ENCODE results near the gene RGS11. TPM values are rescaled to one million over a fixed set of nuclear protein-coding genes. Genes with fewer than 3 reads are reported as not detected.

The RGS11 gene
- total RNA-seq, 1 donor = 1.2 TPM

DNA sequence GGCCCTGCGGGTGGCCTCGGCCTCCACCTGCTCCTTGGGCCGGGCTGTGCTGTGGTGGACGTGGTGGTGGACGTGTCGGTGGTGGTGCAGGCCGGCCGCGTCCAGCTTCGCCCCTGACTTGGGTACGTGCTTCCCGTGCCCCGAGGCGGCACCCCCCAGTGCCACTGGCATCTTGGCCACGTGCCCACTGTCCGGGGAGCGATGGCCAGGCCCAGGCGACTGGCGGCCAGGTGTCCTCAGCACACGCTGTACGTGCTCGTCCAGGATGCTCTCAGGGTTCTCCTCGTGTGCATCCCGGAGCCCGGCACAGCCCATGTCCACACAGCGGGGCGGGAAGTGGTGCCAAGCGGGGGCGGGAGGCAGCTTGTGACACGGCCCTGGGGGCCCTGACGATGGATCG, 22.1 kb upstream of the RGS11 start:
- DNase-seq (ENCODE audit: low read depth) = no peak
- TF ChIP-seq, protein P1, sequence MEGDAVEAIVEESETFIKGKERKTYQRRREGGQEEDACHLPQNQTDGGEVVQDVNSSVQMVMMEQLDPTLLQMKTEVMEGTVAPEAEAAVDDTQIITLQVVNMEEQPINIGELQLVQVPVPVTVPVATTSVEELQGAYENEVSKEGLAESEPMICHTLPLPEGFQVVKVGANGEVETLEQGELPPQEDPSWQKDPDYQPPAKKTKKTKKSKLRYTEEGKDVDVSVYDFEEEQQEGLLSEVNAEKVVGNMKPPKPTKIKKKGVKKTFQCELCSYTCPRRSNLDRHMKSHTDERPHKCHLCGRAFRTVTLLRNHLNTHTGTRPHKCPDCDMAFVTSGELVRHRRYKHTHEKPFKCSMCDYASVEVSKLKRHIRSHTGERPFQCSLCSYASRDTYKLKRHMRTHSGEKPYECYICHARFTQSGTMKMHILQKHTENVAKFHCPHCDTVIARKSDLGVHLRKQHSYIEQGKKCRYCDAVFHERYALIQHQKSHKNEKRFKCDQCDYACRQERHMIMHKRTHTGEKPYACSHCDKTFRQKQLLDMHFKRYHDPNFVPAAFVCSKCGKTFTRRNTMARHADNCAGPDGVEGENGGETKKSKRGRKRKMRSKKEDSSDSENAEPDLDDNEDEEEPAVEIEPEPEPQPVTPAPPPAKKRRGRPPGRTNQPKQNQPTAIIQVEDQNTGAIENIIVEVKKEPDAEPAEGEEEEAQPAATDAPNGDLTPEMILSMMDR (IDR thresholded peaks at IDR 0.05; ENCODE audit: insufficient read depth, low read length) = no peak

DNA sequence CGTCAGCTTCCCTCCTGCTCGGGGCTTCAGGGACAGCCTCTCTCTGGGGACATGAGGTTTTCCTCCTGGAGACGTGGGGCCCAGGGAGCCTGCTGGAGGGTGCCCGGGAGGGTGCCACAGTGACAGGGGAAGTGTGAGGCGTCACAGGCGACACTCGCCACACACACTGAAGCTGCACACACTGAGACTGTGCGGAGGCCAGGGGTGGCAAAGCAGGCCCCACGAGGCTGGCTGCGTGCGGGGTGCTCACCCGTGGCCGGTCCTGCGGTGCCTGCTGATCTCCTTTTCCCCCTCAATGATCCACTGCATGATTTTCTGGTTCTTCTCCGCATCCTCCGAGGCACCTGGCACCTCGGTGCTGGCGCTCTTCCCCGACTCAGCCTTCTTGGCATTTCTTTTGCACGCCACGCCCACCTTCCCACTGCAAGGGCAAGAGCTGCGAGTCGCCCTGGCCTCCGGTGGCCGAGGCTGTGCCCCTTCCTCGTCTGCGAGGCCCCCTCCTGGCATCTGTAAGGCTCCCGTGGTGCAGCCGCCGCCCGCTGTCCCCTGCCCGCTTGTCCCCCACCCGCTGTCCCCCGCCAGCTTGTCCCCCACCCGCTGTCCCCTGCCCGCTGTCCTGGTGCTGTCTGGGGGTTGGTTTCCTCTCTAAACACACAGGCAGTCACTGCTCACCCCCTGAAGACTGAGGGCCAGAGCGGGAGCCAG, 21.2 kb upstream of the RGS11 start:
- H3K4me3 ChIP-seq (ENCODE audit: low read depth, low read length) = no peak overlapping the region
- TF ChIP-seq, protein P1 (IDR thresholded peaks at IDR 0.05; ENCODE audit: insufficient read depth, low read length) = no peak
- no peak for DNase-seq (ENCODE audit: low read depth)

More for the DNA sequence above, 22.1 kb upstream of the RGS11 start:
- no peak overlapping the region for H3K4me3 ChIP-seq (ENCODE audit: low read depth, low read length)

DNA sequence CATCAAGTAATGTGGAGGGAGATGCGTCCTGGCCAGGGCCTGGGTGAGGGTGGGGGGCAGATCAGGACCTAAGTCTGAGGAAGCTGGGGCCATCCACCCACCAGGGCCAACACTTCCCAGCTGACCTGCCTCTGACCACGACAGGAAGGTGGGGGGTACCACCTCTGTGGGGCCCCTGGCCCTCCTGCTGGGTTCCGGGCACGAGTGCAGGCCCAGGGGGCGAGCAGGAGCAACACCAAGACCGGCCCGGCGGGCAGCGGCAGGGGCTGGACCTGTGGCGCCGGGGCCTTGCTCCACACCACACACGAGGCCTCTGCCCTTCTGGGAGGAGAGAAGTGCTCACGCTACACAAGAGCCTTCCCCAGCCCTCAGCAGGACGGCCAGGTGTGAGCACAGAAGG, 20.5 kb upstream of the RGS11 start:
- no peak overlapping the region for H3K4me3 ChIP-seq (ENCODE audit: low read depth, low read length)
- DNase-seq (ENCODE audit: low read depth) = no peak
- TF ChIP-seq, protein P1 (IDR thresholded peaks at IDR 0.05; ENCODE audit: insufficient read depth, low read length) = no peak

DNA sequence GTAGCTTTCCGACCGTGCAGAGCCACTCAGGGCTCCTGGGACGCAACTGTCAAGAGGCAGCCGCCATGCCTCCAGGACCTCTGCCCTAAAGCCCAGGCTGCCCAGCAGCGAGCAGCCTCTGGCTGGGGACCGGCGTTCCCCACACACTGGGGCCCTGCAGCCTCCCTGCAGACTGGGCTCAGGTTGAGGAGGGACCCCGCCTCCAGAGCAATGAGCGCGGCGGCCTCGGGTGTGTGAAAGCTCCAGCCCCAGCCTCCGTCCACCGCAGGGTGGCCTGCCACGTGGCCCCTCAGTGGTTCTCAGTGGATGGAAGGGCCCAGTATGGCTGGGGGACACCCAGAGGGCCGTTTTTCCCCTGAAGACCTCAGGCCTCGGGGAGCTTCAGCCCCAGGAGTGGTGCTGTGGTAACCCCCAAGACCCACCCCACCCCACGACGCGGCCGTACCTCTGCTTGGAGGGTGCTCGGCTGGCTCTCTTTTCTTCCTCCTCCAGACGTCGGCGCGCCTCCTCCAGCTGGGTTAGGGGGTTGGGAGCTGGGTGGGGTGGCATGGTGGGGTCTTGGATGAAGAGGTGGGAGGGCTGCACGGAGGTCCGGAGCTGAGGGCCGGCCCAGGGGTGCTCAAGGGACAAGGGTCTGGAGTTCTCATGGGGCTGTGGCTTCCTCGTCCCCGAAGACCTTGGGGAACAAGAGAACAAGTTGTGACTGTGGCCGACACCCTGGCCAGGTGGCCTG, 17.5 kb upstream of the RGS11 start:
- TF ChIP-seq, protein P1 (IDR thresholded peaks at IDR 0.05; ENCODE audit: insufficient read depth, low read length) = no peak
- no peak for DNase-seq (ENCODE audit: low read depth)
- H3K4me3 ChIP-seq (ENCODE audit: low read depth, low read length) = no peak overlapping the region

DNA sequence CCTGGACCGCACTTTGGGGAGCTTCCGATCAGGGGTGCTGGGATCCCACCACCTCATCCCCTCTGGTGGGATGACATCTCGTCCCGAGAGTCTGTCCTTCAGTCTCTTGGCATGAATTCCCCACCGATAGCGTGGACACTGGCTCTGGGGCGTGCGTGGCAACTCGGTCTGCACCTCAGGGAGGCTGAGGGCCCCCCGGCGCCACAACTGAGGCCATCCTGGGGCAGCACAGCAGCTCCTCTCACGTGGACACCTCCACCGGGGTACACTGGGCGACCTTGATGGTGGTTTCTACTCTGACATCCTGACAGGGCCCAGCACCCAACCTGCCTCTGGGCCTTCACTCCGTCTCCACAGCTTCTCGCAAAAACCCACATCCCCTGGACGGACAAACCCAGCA, 15.8 kb upstream of the RGS11 start:
- TF ChIP-seq, protein P1 (IDR thresholded peaks at IDR 0.05; ENCODE audit: insufficient read depth, low read length) = no peak
- H3K4me3 ChIP-seq (ENCODE audit: low read depth, low read length) = no peak overlapping the region
- DNase-seq (ENCODE audit: low read depth) = no peak

DNA sequence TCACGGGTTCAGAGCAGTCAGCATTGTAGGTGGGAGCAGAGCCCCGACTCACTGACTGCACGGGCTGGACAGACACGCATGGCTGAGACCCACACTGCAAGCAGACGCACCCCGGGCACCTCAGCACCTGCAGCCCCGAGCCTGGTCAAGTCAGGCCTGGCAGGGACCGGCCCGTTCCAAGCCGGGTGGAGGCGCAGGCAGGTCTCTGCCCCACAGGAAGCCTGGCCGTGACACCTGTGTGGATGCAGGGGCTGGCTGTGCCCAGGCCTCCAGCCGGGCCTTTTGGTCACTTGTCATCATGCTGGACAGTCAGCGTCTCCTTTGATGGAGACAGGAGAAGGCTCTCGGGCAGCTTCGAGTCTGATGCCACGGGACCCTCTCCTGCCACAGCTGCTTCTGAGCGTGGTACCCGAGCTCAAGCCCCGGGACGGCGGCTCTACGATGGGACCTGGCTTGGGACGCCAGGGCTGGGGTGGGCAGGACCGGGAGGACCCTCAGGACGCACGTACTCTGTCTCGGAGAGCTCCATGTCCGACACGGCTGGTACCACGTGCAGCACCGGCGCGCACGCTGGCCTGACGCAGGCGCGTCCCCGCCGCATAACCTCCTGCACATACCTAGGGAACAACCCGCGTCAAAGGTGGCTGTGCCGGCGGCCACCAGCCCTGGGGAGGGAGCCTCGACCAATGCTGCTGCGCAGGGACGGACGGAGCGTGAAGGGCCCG, 15.1 kb upstream of the RGS11 start:
- TF ChIP-seq, protein P1 (IDR thresholded peaks at IDR 0.05; ENCODE audit: insufficient read depth, low read length) = no peak
- no peak overlapping the region for H3K4me3 ChIP-seq (ENCODE audit: low read depth, low read length)
- DNase-seq (ENCODE audit: low read depth) = no peak
